ENCODE measurements around the gene ASAH2B.
A peak's percentile ranks its signal among the peaks of the same experiment; 100 is the strongest.
"Not testable (repeated sequence)": the region's sequence is repeated elsewhere in the genome, so short reads cannot be mapped to it uniquely, and the experiment has no call there.

The ASAH2B gene

GRCh38 chr10:50739618-50740292 is at the start of gene ASAH2B:
Gene ASAH2B, plus strand, starts transcription at chr10:50739936. Its CDS starts 5,195 bp downstream, at chr10:50745131.
- TF ChIP-seq EZH2phosphoT487 (IDR thresholded peaks at IDR 0.05; ENCODE audit: low read length): no peak
- no peak for TF ChIP-seq EZH2 (optimal IDR thresholded peaks at IDR 0.05; ENCODE audit: low read depth, low read length)
- TF ChIP-seq CTCF (IDR thresholded peaks at IDR 0.05; ENCODE audit: low read length): no peak

GRCh38 chr10:50697819-50698218 is 41.9 kb upstream of the ASAH2B start:
- not testable (repeated sequence) for H2AFZ ChIP-seq (ENCODE audit: low read length); H3K4me1 ChIP-seq (ENCODE audit: low read length); H3K9ac ChIP-seq (ENCODE audit: low read length); H3K27ac ChIP-seq (ENCODE audit: low read length); H3F3A ChIP-seq (ENCODE audit: insufficient read depth, low read length); DNase-seq; H3K9me2 ChIP-seq (replicated peaks; ENCODE audit: insufficient read depth, low read length); H3K27me3 ChIP-seq (replicated peaks; ENCODE audit: insufficient read depth, low read length); H3K4me3 ChIP-seq (ENCODE audit: low read length); H3K36me3 ChIP-seq (replicated peaks; ENCODE audit: insufficient read depth, low read length); H3K9me3 ChIP-seq (replicated peaks; ENCODE audit: insufficient read depth, low read length); H4K20me1 ChIP-seq (ENCODE audit: insufficient read depth, low read length); H3K4me2 ChIP-seq (ENCODE audit: low read depth, low read length); H3K79me2 ChIP-seq (ENCODE audit: low read length)

More at GRCh38 chr10:50739618-50740292, at the start of gene ASAH2B:
- no peaks in the 10 kb centered on the region for H3K36me3 ChIP-seq (replicated peaks; ENCODE audit: insufficient read depth, low read length)
- no peaks in the 10 kb centered on the region for H3K27me3 ChIP-seq (replicated peaks; ENCODE audit: insufficient read depth, low read length)
- H3K79me2 ChIP-seq (ENCODE audit: low read length): 0 out of 2 replicates have a peak, but pooled peaks cover 2% of the 10 kb centered on the region
- H3K9ac ChIP-seq (ENCODE audit: low read length): peak within 1 kb of the TSS; percentile 77
- H3K9me2 ChIP-seq (replicated peaks; ENCODE audit: insufficient read depth, low read length): no peaks in the 10 kb centered on the region
- H3K27ac ChIP-seq (ENCODE audit: low read length): peak within 1 kb of the TSS; percentile 19; the same call in 1 of the 2 replicates
- no peaks in the 10 kb centered on the region for H3F3A ChIP-seq (ENCODE audit: insufficient read depth, low read length)
- H3K9me3 ChIP-seq (replicated peaks; ENCODE audit: insufficient read depth, low read length): no peaks in the 10 kb centered on the region
- H3K4me3 ChIP-seq (ENCODE audit: low read length): peak within 1 kb of the TSS; percentile 95
- peak; percentile 74 for DNase-seq
- H2AFZ ChIP-seq (ENCODE audit: low read length): peak within 1 kb of the TSS; percentile 98
- H3K4me1 ChIP-seq (ENCODE audit: low read length): no peaks in the 10 kb centered on the region
- peak within 1 kb of the TSS; percentile 83 for H3K4me2 ChIP-seq (ENCODE audit: low read depth, low read length)
- H4K20me1 ChIP-seq (ENCODE audit: insufficient read depth, low read length): no peaks in the 10 kb centered on the region

- not testable (repeated sequence) for H3K27ac ChIP-seq (ENCODE audit: low read length); DNase-seq; H3K4me2 ChIP-seq (ENCODE audit: low read depth, low read length)
These were observed 37.8 kb upstream of the ASAH2B start for GRCh38 chr10:50701947-50702346.

GRCh38 chr10:50702997-50703396 is 36.7 kb upstream of the ASAH2B start:
- not testable (repeated sequence) for DNase-seq; H3K27me3 ChIP-seq (replicated peaks; ENCODE audit: insufficient read depth, low read length)

More at GRCh38 chr10:50701947-50702346, 37.8 kb upstream of the ASAH2B start:
- H3K9me3 ChIP-seq (replicated peaks; ENCODE audit: insufficient read depth, low read length); H3K36me3 ChIP-seq (replicated peaks; ENCODE audit: insufficient read depth, low read length); H3K9ac ChIP-seq (ENCODE audit: low read length); H3K4me3 ChIP-seq (ENCODE audit: low read length); H3K27me3 ChIP-seq (replicated peaks; ENCODE audit: insufficient read depth, low read length); H3K79me2 ChIP-seq (ENCODE audit: low read length); H3F3A ChIP-seq (ENCODE audit: insufficient read depth, low read length); H2AFZ ChIP-seq (ENCODE audit: low read length); H3K9me2 ChIP-seq (replicated peaks; ENCODE audit: insufficient read depth, low read length); H3K4me1 ChIP-seq (ENCODE audit: low read length); H4K20me1 ChIP-seq (ENCODE audit: insufficient read depth, low read length): not testable (repeated sequence)

GRCh38 chr10:50704436-50705079 is 35.2 kb upstream of the ASAH2B start:
- H3K79me2 ChIP-seq (ENCODE audit: low read length); H3K9ac ChIP-seq (ENCODE audit: low read length); H3K36me3 ChIP-seq (replicated peaks; ENCODE audit: insufficient read depth, low read length); H3F3A ChIP-seq (ENCODE audit: insufficient read depth, low read length); H3K4me3 ChIP-seq (ENCODE audit: low read length); H3K9me2 ChIP-seq (replicated peaks; ENCODE audit: insufficient read depth, low read length); H3K4me1 ChIP-seq (ENCODE audit: low read length); H3K9me3 ChIP-seq (replicated peaks; ENCODE audit: insufficient read depth, low read length); H3K4me2 ChIP-seq (ENCODE audit: low read depth, low read length); DNase-seq; H3K27ac ChIP-seq (ENCODE audit: low read length); H4K20me1 ChIP-seq (ENCODE audit: insufficient read depth, low read length); H3K27me3 ChIP-seq (replicated peaks; ENCODE audit: insufficient read depth, low read length); H2AFZ ChIP-seq (ENCODE audit: low read length): not testable (repeated sequence)

More at GRCh38 chr10:50702997-50703396, 36.7 kb upstream of the ASAH2B start:
- H3K4me1 ChIP-seq (ENCODE audit: low read length); H3K4me3 ChIP-seq (ENCODE audit: low read length); H3K4me2 ChIP-seq (ENCODE audit: low read depth, low read length); H3K79me2 ChIP-seq (ENCODE audit: low read length); H3K9ac ChIP-seq (ENCODE audit: low read length); H4K20me1 ChIP-seq (ENCODE audit: insufficient read depth, low read length); H3K36me3 ChIP-seq (replicated peaks; ENCODE audit: insufficient read depth, low read length); H3K27ac ChIP-seq (ENCODE audit: low read length); H3K9me3 ChIP-seq (replicated peaks; ENCODE audit: insufficient read depth, low read length); H2AFZ ChIP-seq (ENCODE audit: low read length); H3K9me2 ChIP-seq (replicated peaks; ENCODE audit: insufficient read depth, low read length); H3F3A ChIP-seq (ENCODE audit: insufficient read depth, low read length): not testable (repeated sequence)

- H3K9me2 ChIP-seq (replicated peaks; ENCODE audit: insufficient read depth, low read length); H3K27me3 ChIP-seq (replicated peaks; ENCODE audit: insufficient read depth, low read length); H3K4me3 ChIP-seq (ENCODE audit: low read length); H3F3A ChIP-seq (ENCODE audit: insufficient read depth, low read length); H3K79me2 ChIP-seq (ENCODE audit: low read length); H3K9me3 ChIP-seq (replicated peaks; ENCODE audit: insufficient read depth, low read length); H4K20me1 ChIP-seq (ENCODE audit: insufficient read depth, low read length); H3K4me2 ChIP-seq (ENCODE audit: low read depth, low read length); H3K36me3 ChIP-seq (replicated peaks; ENCODE audit: insufficient read depth, low read length); H3K9ac ChIP-seq (ENCODE audit: low read length); H3K27ac ChIP-seq (ENCODE audit: low read length); H3K4me1 ChIP-seq (ENCODE audit: low read length); H2AFZ ChIP-seq (ENCODE audit: low read length); DNase-seq: not testable (repeated sequence)
These were observed 33.7 kb upstream of the ASAH2B start for GRCh38 chr10:50706006-50706405.

GRCh38 chr10:50710241-50710640 is 29.5 kb upstream of the ASAH2B start:
- not testable (repeated sequence) for H3K79me2 ChIP-seq (ENCODE audit: low read length); H3K27ac ChIP-seq (ENCODE audit: low read length); H3F3A ChIP-seq (ENCODE audit: insufficient read depth, low read length); H4K20me1 ChIP-seq (ENCODE audit: insufficient read depth, low read length); H3K4me3 ChIP-seq (ENCODE audit: low read length); H3K9me3 ChIP-seq (replicated peaks; ENCODE audit: insufficient read depth, low read length); H3K4me1 ChIP-seq (ENCODE audit: low read length); H3K27me3 ChIP-seq (replicated peaks; ENCODE audit: insufficient read depth, low read length); H3K9me2 ChIP-seq (replicated peaks; ENCODE audit: insufficient read depth, low read length); DNase-seq; H3K4me2 ChIP-seq (ENCODE audit: low read depth, low read length); H3K36me3 ChIP-seq (replicated peaks; ENCODE audit: insufficient read depth, low read length); H2AFZ ChIP-seq (ENCODE audit: low read length); H3K9ac ChIP-seq (ENCODE audit: low read length)
